SK-N-SH (cell line): ENCODE results near the gene RNFT2. TPM values are rescaled to one million over a fixed set of nuclear protein-coding genes. Genes with fewer than 3 reads are reported as not detected.

Experiments used
- CTCF ChIA-PET: fragments of 300-600, 350-600 bp; formaldehyde crosslinking; extraction: SDS; loops from one replicate; lab custom pipeline; 2021; lab: Yijun Ruan, JAX
- POLR2A ChIA-PET: fragments of 350-600 bp; sonication (Branson Sonifier 250); formaldehyde crosslinking; extraction: SDS; loops from one replicate; lab custom pipeline; 2020; ENCODE audit warnings: antibody characterized with exemption, inconsistent platforms; lab: Yijun Ruan, JAX
- DNase-seq: peaks from one replicate; pipeline ENCODE4 v3.0.0; 2012
- H2AFZ ChIP-seq: fragments of 200-600 bp; sonication (generic); 2 replicates; pipeline ENCODE4 v1.8.1; 2016; ENCODE audit warnings: antibody characterized with exemption, mild to moderate bottlenecking, low read depth
- H3F3A ChIP-seq: fragments of 200-600 bp; sonication (generic); replicated peaks from 2 replicates; pipeline ENCODE3; 2016; ENCODE audit warnings: antibody characterized with exemption, mild to moderate bottlenecking; ENCODE audit not compliant: insufficient read depth
- H3K27ac ChIP-seq, 2 experiments: fragments of 200-500 bp in 1 of 2; fragments of 200-600 bp in 1 of 2; sonication (Bioruptor generic) in 1 of 2; sonication (generic), shearing (Covaris generic) in 1 of 2; 2 replicates each; pipeline versions ENCODE4 v1.5.1 to v1.6.1; 2014 to 2016; ENCODE audit warnings: low read depth in 2 of 2, inconsistent platforms in 1 of 2, low read length in 1 of 2, mild to moderate bottlenecking in 1 of 2, mixed read lengths in 1 of 2
- H3K27me3 ChIP-seq: fragments of 200-600 bp; sonication (generic), shearing (Covaris generic); 2 replicates; pipeline ENCODE4 v1.6.1; 2016; ENCODE audit warnings: mixed run types; ENCODE audit not compliant: insufficient read depth
- H3K36me3 ChIP-seq, 2 experiments: fragments of 200-500 bp in 1 of 2; fragments of 200-600 bp in 1 of 2; sonication (Bioruptor generic) in 1 of 2; sonication (generic) in 1 of 2; replicated peaks in 1 of 2; 2 replicates each; pipeline versions ENCODE3 to v1.5.1; 2014 to 2016; ENCODE audit warnings: low read length in 1 of 2, mild to moderate bottlenecking in 1 of 2; ENCODE audit not compliant: insufficient read depth in 2 of 2, control insufficient read depth in 1 of 2
- H3K4me1 ChIP-seq, 2 experiments: fragments of 200-500 bp in 1 of 2; fragments of 200-600 bp in 1 of 2; sonication (Bioruptor generic) in 1 of 2; sonication (generic), shearing (Covaris generic) in 1 of 2; 2 replicates each; pipeline versions ENCODE4 v1.5.1 to v1.6.1; 2014 to 2016; ENCODE audit warnings: low read depth in 1 of 2, low read length in 1 of 2, mixed run types in 1 of 2; ENCODE audit not compliant: insufficient read depth in 2 of 2, control insufficient read depth in 1 of 2
- H3K4me2 ChIP-seq: fragments of 200-600 bp; sonication (generic), shearing (Covaris generic); 2 replicates; pipeline ENCODE4 v1.6.1; 2017; ENCODE audit warnings: mixed run types
- H3K4me3 ChIP-seq, 2 experiments: fragments of 200-500 bp in 1 of 2; fragments of 200-600 bp in 1 of 2; sonication (Bioruptor generic) in 1 of 2; sonication (generic), shearing (Covaris generic) in 1 of 2; 2 replicates each; pipeline versions ENCODE4 v1.5.1 to v1.8.1; 2014 to 2016; ENCODE audit warnings: low read depth in 2 of 2, inconsistent platforms in 1 of 2, low read length in 1 of 2, mild to moderate bottlenecking in 1 of 2, mixed read lengths in 1 of 2, moderate library complexity in 1 of 2
- H3K79me2 ChIP-seq: fragments of 200-600 bp; sonication (generic); 2 replicates; pipeline ENCODE4 v1.8.1; 2017; ENCODE audit warnings: mild to moderate bottlenecking; ENCODE audit not compliant: insufficient read depth
- H3K9ac ChIP-seq: fragments of 200-600 bp; sonication (generic); 2 replicates; pipeline ENCODE4 v1.6.1; 2017; ENCODE audit warnings: mixed run types
- H3K9me2 ChIP-seq: fragments of 200-600 bp; sonication (generic); 2 replicates; pipeline ENCODE4 v1.6.1; 2017; ENCODE audit warnings: mixed run types
- H3K9me3 ChIP-seq: fragments of 200-600 bp; sonication (generic); 2 replicates; pipeline ENCODE4 v1.6.1; 2017; ENCODE audit warnings: mixed run types, mild to moderate bottlenecking, moderate library complexity
- H4K20me1 ChIP-seq: fragments of 200-600 bp; sonication (generic); 2 replicates; pipeline ENCODE4 v1.6.1; 2017; ENCODE audit warnings: mild to moderate bottlenecking, mixed run types; ENCODE audit not compliant: insufficient read depth
- CHD2 ChIP-seq: fragments of 150-350 bp; IDR thresholded peaks from 2 replicates; pipeline ENCODE4 v1.6.1; 2018; ENCODE audit warnings: low read length; ENCODE audit not compliant: partially characterized antibody
- EZH2phosphoT487 ChIP-seq: fragments of 200-600 bp; sonication (generic); IDR thresholded peaks from 2 replicates; pipeline ENCODE4 v1.6.1; 2017; ENCODE audit warnings: low read depth, mixed run types, mild to moderate bottlenecking, antibody characterized with exemption, moderate library complexity, borderline replicate concordance
- FOSL2 ChIP-seq: IDR thresholded peaks from 2 replicates; pipeline ENCODE4 v1.4.0; 2012; ENCODE audit warnings: low read depth, mild to moderate bottlenecking, moderate library complexity, borderline replicate concordance
- FOXM1 ChIP-seq: IDR thresholded peaks from 2 replicates; pipeline ENCODE4 v1.4.0; 2012; ENCODE audit warnings: low read depth, mild to moderate bottlenecking
- GABPA ChIP-seq: IDR thresholded peaks from 2 replicates; pipeline ENCODE4 v1.4.0; 2012; ENCODE audit warnings: low read depth, mild to moderate bottlenecking
- GATA2 ChIP-seq: sonication (generic); formaldehyde crosslinking; IDR thresholded peaks from 2 replicates; pipeline ENCODE4 v1.5.0; 2020; ENCODE audit warnings: mild to moderate bottlenecking, missing genetic modification reagents
- MEF2A ChIP-seq: IDR thresholded peaks from 2 replicates; pipeline ENCODE4 v1.4.0; 2012; ENCODE audit warnings: low read depth, borderline replicate concordance
- RAD21 ChIP-seq: IDR thresholded peaks from 2 replicates; pipeline ENCODE4 v1.6.1; 2012; ENCODE audit warnings: mild to moderate bottlenecking, low read length
- RCOR1 ChIP-seq: fragments of 150-350 bp; IDR thresholded peaks from 2 replicates; pipeline ENCODE4 v1.6.1; 2017; ENCODE audit warnings: antibody characterized with exemption, low read length
- REST ChIP-seq: IDR thresholded peaks from 2 replicates; pipeline ENCODE4 v1.6.1; 2012; ENCODE audit warnings: mild to moderate bottlenecking, low read depth, low read length, moderate library complexity
- RFX5 ChIP-seq: IDR thresholded peaks from 2 replicates; pipeline ENCODE4 v1.6.1; 2012; ENCODE audit warnings: mild to moderate bottlenecking, improper control_type of control experiment, low read length
- RXRA ChIP-seq: IDR thresholded peaks from 2 replicates; pipeline ENCODE4 v1.4.0; 2012; ENCODE audit warnings: low read depth, mild to moderate bottlenecking, borderline replicate concordance
- SMC3 ChIP-seq: IDR thresholded peaks from 2 replicates; pipeline ENCODE4 v1.6.1; 2012; ENCODE audit warnings: low read depth, low read length, improper control_type of control experiment
- TCF12 ChIP-seq: IDR thresholded peaks from 2 replicates; pipeline ENCODE4 v1.4.0; 2012
- TEAD4 ChIP-seq: IDR thresholded peaks from 2 replicates; pipeline ENCODE4 v1.4.0; 2012; ENCODE audit warnings: mild to moderate bottlenecking, borderline replicate concordance; ENCODE audit not compliant: insufficient read depth
- USF2 ChIP-seq: fragments of 150-350 bp; IDR thresholded peaks from 2 replicates; pipeline ENCODE4 v1.6.1; 2017; ENCODE audit warnings: antibody characterized with exemption, low read length, low read depth, borderline replicate concordance
- YY1 ChIP-seq: IDR thresholded peaks from 2 replicates; pipeline ENCODE4 v1.4.0; 2012; ENCODE audit warnings: low read depth, mild to moderate bottlenecking
- WGBS: methylation state at CpG from one replicate; pipeline ENCODE4 v1.1.6; 2017; ENCODE audit warnings: low lambda C conversion rate; 5-methylcytosine and 5-hydroxymethylcytosine counted together
- polyA plus RNA-seq, 3 experiments: library from polyadenylated mRNA; depleted of rRNA; stranded (reverse); fragments of >200 nt; gene quantifications; 2 replicates each; pipeline ENCODE4 v1.2.3, GENCODE V29; 2012

The RNFT2 gene
- polyA plus RNA-seq, 1 of the 3 experiments (the other 2 are of a cell fraction), result 3.8 TPM

GRCh38 chr12:116837097-116837496 lies 99.0 kb downstream of the RNFT2 start:
- Histone ChIP-seq H3K36me3 (peaks cover 0 to 7% of the 10 kb centered on the region in 2 experiments), H3K4me2 (no peak overlapping the region), H3K9ac (no peak overlapping the region), H3K27me3 (no peaks in the 10 kb centered on the region), H3K79me2 (no peaks in the 10 kb centered on the region), H3F3A (no peaks in the 10 kb centered on the region), H3K4me1 (no peaks in the 10 kb centered on the region), H3K27ac (no peak overlapping the region), H3K4me3 (no peak overlapping the region), H3K9me3 (no peaks in the 10 kb centered on the region), H2AFZ (no peak overlapping the region), H4K20me1 (no peaks in the 10 kb centered on the region), H3K9me2 (no peaks in the 10 kb centered on the region)
- no peak for DNase-seq
- WGBS, result 92% methylated on average over 9 of the region's 9 CpGs
- ChIA-PET POLR2A (no interaction called here), CTCF (interaction anchor here (0.8 to 0.9 kb wide), 2 partner anchors 13 to 21 kb away, joined by 4 read pairs; no protein-coding TSS in a partner anchor)
- no peak for TF ChIP-seq SMC3
- TF ChIP-seq YY1, result no peak
- no peak for TF ChIP-seq RCOR1

- Histone ChIP-seq H3K79me2 (no peaks in the 10 kb centered on the region), H3K27me3 (no peaks in the 10 kb centered on the region), H4K20me1 (no peaks in the 10 kb centered on the region), H3K36me3 (peaks cover 0 to 7% of the 10 kb centered on the region in 2 experiments), H2AFZ (no peak overlapping the region), H3K27ac (no peak overlapping the region), H3K4me2 (no peak overlapping the region), H3K4me1 (no peaks in the 10 kb centered on the region), H3K4me3 (no peak overlapping the region), H3K9me3 (no peaks in the 10 kb centered on the region), H3K9me2 (no peaks in the 10 kb centered on the region), H3F3A (no peaks in the 10 kb centered on the region), H3K9ac (no peak overlapping the region)
- TF ChIP-seq MEF2A, result no peak
- TF ChIP-seq USF2, result no peak
- TF ChIP-seq GATA2 (CRISPR knock-in tag), result no peak
- TF ChIP-seq TEAD4, result no peak
- no peak for TF ChIP-seq RFX5
- no peak for TF ChIP-seq EZH2phosphoT487
- TF ChIP-seq GABPA, result no peak
- no peak for TF ChIP-seq TCF12
- no peak for TF ChIP-seq FOXM1
- TF ChIP-seq REST, result no peak
- no peak for TF ChIP-seq RXRA
- no peak for TF ChIP-seq FOSL2
- TF ChIP-seq RAD21, result no peak
- TF ChIP-seq CHD2, result no peak
- 68% methylated on average over 4 of the region's 4 CpGs for WGBS
- ChIA-PET POLR2A (no interaction called here), CTCF (no interaction called here)
- no peak for DNase-seq
These were observed 100.2 kb downstream of the RNFT2 start for GRCh38 chr12:116838365-116838764.
